ENCODE measurements around the gene RAB1B. TPM values are rescaled to one million over a fixed set of nuclear protein-coding genes. Genes with fewer than 3 reads are reported as not detected.

RAB1B gene
- total and polyA plus RNA-seq, 2 donors (not counting 1 experiment from before 2014, with no cell fraction given) = 77.1 to 77.8 TPM

- Histone ChIP-seq H3K27ac (ENCODE audit: low read length in 2 of 2) (no peak overlapping the region), H3K4me3 (ENCODE audit: control extremely low read depth in 1 of 5, extremely low read depth in 1 of 5, insufficient read depth in 1 of 5, low read depth in 2 of 5, low read length in 4 of 5) (no peak overlapping the region)
- WGBS (ENCODE audit: insufficient coverage) = 92% methylated on average over 17 of the region's 17 CpGs
These were observed 46.4 kb downstream of the RAB1B start for GRCh38 chr11:66314561-66315497.

More at GRCh38 chr11:66314561-66315497, 46.4 kb downstream of the RAB1B start:
- H3K27ac Mint-ChIP-seq = peak overlapping the region; percentile 75
- Histone ChIP-seq H3K9ac (ENCODE audit: low read length) (no peak overlapping the region), H4K20me1 (ENCODE audit: control insufficient read depth, insufficient read depth, low read length, poor library complexity, severe bottlenecking) (no peaks in the 10 kb centered on the region), H3K4me1 (ENCODE audit: control insufficient read depth in 2 of 2, insufficient read depth in 2 of 2, low read length in 2 of 2) (peaks cover 35 to 46% of the 10 kb centered on the region in 2 donors), H3K27me3 (replicated peaks in 1 of 4; ENCODE audit: control extremely low read depth in 1 of 4, control insufficient read depth in 3 of 4, insufficient read depth in 4 of 4, low read length in 3 of 4) (no peaks in the 10 kb centered on the region), H3K36me3 (replicated peaks in 1 of 2; ENCODE audit: control extremely low read depth in 1 of 2, control insufficient read depth in 1 of 2, extremely low read depth in 1 of 2, insufficient read depth in 2 of 2, low read length in 1 of 2) (no peaks in the 10 kb centered on the region), H3K4me2 (replicated peaks; ENCODE audit: low read depth, low read length, poor library complexity, severe bottlenecking) (no peak overlapping the region), H3K79me2 (ENCODE audit: control insufficient read depth, insufficient read depth, low read length) (no peaks in the 10 kb centered on the region), H3K9me3 (ENCODE audit: control extremely low read depth in 1 of 3, control insufficient read depth in 2 of 3, insufficient read depth in 1 of 3, low read length in 2 of 3) (no peaks in the 10 kb centered on the region), H2AFZ (ENCODE audit: insufficient read depth, low read depth, low read length, poor library complexity, severe bottlenecking) (no peak overlapping the region)
- ChIA-PET CTCF (interaction anchor here (4.9 to 6.3 kb wide), 2 partner anchors 16 to 71 kb away, joined by 63 to 101 read pairs; no protein-coding TSS in a partner anchor), POLR2A (no interaction called here)
- no peaks in the 10 kb centered on the region for H3K27me3 Mint-ChIP-seq
- no peak for TF ChIP-seq CTCF (IDR thresholded peaks at IDR 0.05)
- no peak for TF ChIP-seq EZH2 (IDR thresholded peaks at IDR 0.05; ENCODE audit: borderline replicate concordance, insufficient read depth, low read depth, low read length, poor library complexity, severe bottlenecking)
- ATAC-seq (ENCODE audit: low read depth) = no peak
- peak overlapping the region; percentile 54 for H3K4me3 Mint-ChIP-seq
- no peaks in the 10 kb centered on the region for H3K9me3 Mint-ChIP-seq (ENCODE audit: insufficient read depth)
- DNase-seq = no peak
- intact Hi-C loops (cut with micrococcal nuclease) = no loop called here
- H3K4me1 Mint-ChIP-seq = peaks cover 51% of the 10 kb centered on the region

Data from B cell (primary cell).